A549 treated with ZK216348 at 1 μM for 4 hours (cell line): ENCODE measurements around the gene DYNC1H1. TPM values are rescaled to one million over a fixed set of nuclear protein-coding genes. Genes with fewer than 3 reads are reported as not detected.

Experiments used
- total RNA-seq: library from RNA; stranded (reverse); fragments of 200-300 nt; extraction: Qiagen RNA extraction; gene quantifications from 5 replicates; pipeline ENCODE4 v1.2.3, GENCODE V29; 2022; ENCODE audit warnings: low read depth

Gene DYNC1H1
- total RNA-seq, result 173 to 263 TPM (median 240 TPM) in 5 replicates

GRCh38 chr14:101964297-101965180 is at the start of gene DYNC1H1:
DYNC1H1 (plus strand) TSS chr14:101964573; CDS start chr14:101964692, 119 bp downstream.

GRCh38 chr14:102086972-102087761 is 122.8 kb downstream of the DYNC1H1 start, which contains the start of gene HSP90AA1:
HSP90AA1 (minus strand) TSS chr14:102087044; CDS start chr14:102086378, 666 bp downstream.

Other genes starting within 250 kb of the DYNC1H1 start
- 53.5 to 81.0 TPM (median 70.5 TPM) in 5 replicates for gene PPP2R5C, start 202.9 kb upstream of the DYNC1H1 start, total RNA-seq
- gene HSP90AA1, start 122.5 kb downstream of the DYNC1H1 start, total RNA-seq, result 759 to 1,165 TPM (median 873 TPM) in 5 replicates
- gene WDR20, start 175.3 kb downstream of the DYNC1H1 start, total RNA-seq, result 20.1 to 21.9 TPM (median 20.4 TPM) in 5 replicates